Tibial nerve (tissue), 4 donors: Measurements from ENCODE around the gene BMP2K. TPM values are rescaled to one million over a fixed set of nuclear protein-coding genes. Genes with fewer than 3 reads are reported as not detected.

Experiments
- DNase-seq, 2 donors: peaks; one replicate each; pipeline ENCODE4 v3.0.0-alpha.2; 2019; ENCODE audit warnings: low spot score in 2 of 2
- H3K27ac ChIP-seq, 4 donors: fragments of 200-600 bp; sonication (generic) in 3 of 4; one replicate each; pipeline ENCODE4 v1.5.1; 2017 to 2019; ENCODE audit warnings: mild to moderate bottlenecking in 1 of 4
- H3K27me3 ChIP-seq, 2 donors: fragments of 200-600 bp; sonication (generic) in 1 of 2; one replicate each; pipeline versions ENCODE4 v1.5.1 to v1.6.0; 2017 to 2019
- H3K36me3 ChIP-seq, 3 donors: fragments of 200-600 bp; sonication (generic); one replicate each; pipeline ENCODE4 v1.5.1; 2018 to 2019
- H3K4me1 ChIP-seq, 4 donors: fragments of 200-600 bp; sonication (generic) in 3 of 4; one replicate each; pipeline ENCODE4 v1.5.1; 2017 to 2019
- H3K4me3 ChIP-seq, 4 donors: fragments of 200-600 bp; sonication (generic) in 3 of 4; one replicate each; pipeline ENCODE4 v1.5.1; 2017 to 2019; ENCODE audit warnings: mild to moderate bottlenecking in 1 of 4, moderate library complexity in 1 of 4
- H3K9me3 ChIP-seq, 4 donors: fragments of 200-600 bp; sonication (generic) in 3 of 4; one replicate each; pipeline ENCODE4 v1.5.1; 2017 to 2019
- CTCF ChIP-seq, 5 experiments: fragments of 200-600 bp in 3 of 5; fragments of 450-650 bp in 2 of 5; sonication (generic) in 3 of 5; IDR thresholded peaks; one replicate each; pipeline ENCODE4 v1.5.1; 2016 to 2019; ENCODE audit warnings: antibody characterized with exemption in 5 of 5, mild to moderate bottlenecking in 3 of 5, moderate library complexity in 2 of 5
- EP300 ChIP-seq, 2 donors: sonication (generic); formaldehyde crosslinking; IDR thresholded peaks; one replicate each; pipeline ENCODE4 v1.6.1; 2017; ENCODE audit warnings: antibody characterized with exemption in 2 of 2, mild to moderate bottlenecking in 1 of 2
- POLR2A ChIP-seq, 2 donors: fragments of 450-650 bp; IDR thresholded peaks; one replicate each; pipeline ENCODE4 v1.6.1; 2017; ENCODE audit warnings: antibody characterized with exemption in 2 of 2, mild to moderate bottlenecking in 2 of 2, moderate library complexity in 2 of 2
- WGBS, 2 donors: methylation state at CpG; one replicate each; pipeline ENCODE4 v1.1.5; 2018; 5-methylcytosine and 5-hydroxymethylcytosine counted together
- total RNA-seq, 4 donors: library from RNA; depleted of rRNA; stranded (reverse); fragments of >200 nt; gene quantifications; one replicate each; pipeline ENCODE4 v1.1.0, GENCODE V29; 2016

BMP2K gene
- total RNA-seq, 4 donors from 2014 or later = 39.8 to 84.8 (median 67.0) TPM

- TF ChIP-seq POLR2A (IDR thresholded peaks at IDR 0.05) (no peak), CTCF (IDR thresholded peaks at IDR 0.05) (no peak), EP300 (IDR thresholded peaks at IDR 0.05) (no peak)
- Histone ChIP-seq H3K27me3 (no peaks in the 10 kb centered on the region), H3K27ac (no peak overlapping the region), H3K9me3 (no peaks in the 10 kb centered on the region), H3K36me3 (no peaks in the 10 kb centered on the region), H3K4me1 (no peaks in the 10 kb centered on the region), H3K4me3 (no peak overlapping the region)
- no peak for DNase-seq
- WGBS, 2 donors = 89 to 94% methylated on average over 3 of the region's 3 CpGs
Observed at GRCh38 chr4:78945651-78946179, 169.6 kb downstream of the BMP2K start.

GRCh38 chr4:78949735-78950134, 173.6 kb downstream of the BMP2K start:
- no peak for DNase-seq
- 63 to 73% methylated on average over 1 of the region's 1 CpG for WGBS, 2 donors
- H3K9me3 ChIP-seq = no peaks in the 10 kb centered on the region
- no peaks in the 10 kb centered on the region for H3K4me1 ChIP-seq
- TF ChIP-seq EP300 (IDR thresholded peaks at IDR 0.05) (no peak), POLR2A (IDR thresholded peaks at IDR 0.05) (no peak), CTCF (IDR thresholded peaks at IDR 0.05) (no peak)
- H3K27ac ChIP-seq = no peak overlapping the region
- no peaks in the 10 kb centered on the region for H3K27me3 ChIP-seq
- no peak overlapping the region for H3K4me3 ChIP-seq
- H3K36me3 ChIP-seq = no peaks in the 10 kb centered on the region

- no peaks in the 10 kb centered on the region for H3K4me1 ChIP-seq
- H3K9me3 ChIP-seq = no peaks in the 10 kb centered on the region
- 60 to 61% methylated on average over 3 of the region's 3 CpGs for WGBS, 2 donors
- no peak overlapping the region for H3K4me3 ChIP-seq
- DNase-seq = peak in 1 of 2 donors; percentile 52
- H3K27me3 ChIP-seq = no peaks in the 10 kb centered on the region
- no peak overlapping the region for H3K27ac ChIP-seq
- TF ChIP-seq CTCF (IDR thresholded peaks at IDR 0.05) = peak; percentile 57 to 80 (median 71)
- TF ChIP-seq EP300 (IDR thresholded peaks at IDR 0.05) = peak in 1 of 2 donors; percentile 11
- TF ChIP-seq POLR2A (IDR thresholded peaks at IDR 0.05) = no peak
- no peaks in the 10 kb centered on the region for H3K36me3 ChIP-seq
Observed at GRCh38 chr4:78951862-78952472, 175.8 kb downstream of the BMP2K start.

GRCh38 chr4:78953231-78953630, 177.1 kb downstream of the BMP2K start:
- Histone ChIP-seq H3K4me1 (no peaks in the 10 kb centered on the region), H3K27ac (no peak overlapping the region), H3K9me3 (no peaks in the 10 kb centered on the region), H3K36me3 (no peaks in the 10 kb centered on the region), H3K27me3 (no peaks in the 10 kb centered on the region), H3K4me3 (no peak overlapping the region)
- WGBS, 2 donors = 83 to 89% methylated on average over 5 of the region's 5 CpGs
- DNase-seq = no peak
- TF ChIP-seq EP300 (IDR thresholded peaks at IDR 0.05) (no peak), POLR2A (IDR thresholded peaks at IDR 0.05) (no peak), CTCF (IDR thresholded peaks at IDR 0.05) (no peak)

GRCh38 chr4:78953769-78954666, 177.9 kb downstream of the BMP2K start:
- Histone ChIP-seq H3K27me3 (no peaks in the 10 kb centered on the region), H3K9me3 (no peaks in the 10 kb centered on the region), H3K36me3 (no peaks in the 10 kb centered on the region), H3K4me1 (no peaks in the 10 kb centered on the region), H3K4me3 (no peak overlapping the region), H3K27ac (no peak overlapping the region)
- DNase-seq = peak in 1 of 2 donors; percentile 37
- 45 to 49% methylated on average over 11 of the region's 11 CpGs for WGBS, 2 donors
- no peak for TF ChIP-seq EP300 (IDR thresholded peaks at IDR 0.05)
- TF ChIP-seq CTCF (IDR thresholded peaks at IDR 0.05) = peak; percentile 21 to 53 (median 33)
